HG02588 (cell line): ENCODE data around the gene KIAA0232.
"Not testable (repeated sequence)": the region's sequence is repeated elsewhere in the genome, so short reads cannot be mapped to it uniquely, and the experiment has no call there.

ENCODE experiments used
- ATAC-seq: cut with Tn5 transposase; IDR thresholded peaks from one replicate; pipeline ENCODE4 v1.9.1; 2021; ENCODE audit warnings: mild to moderate bottlenecking, moderate library complexity; ENCODE audit not compliant: unreplicated experiment

The KIAA0232 gene

DNA sequence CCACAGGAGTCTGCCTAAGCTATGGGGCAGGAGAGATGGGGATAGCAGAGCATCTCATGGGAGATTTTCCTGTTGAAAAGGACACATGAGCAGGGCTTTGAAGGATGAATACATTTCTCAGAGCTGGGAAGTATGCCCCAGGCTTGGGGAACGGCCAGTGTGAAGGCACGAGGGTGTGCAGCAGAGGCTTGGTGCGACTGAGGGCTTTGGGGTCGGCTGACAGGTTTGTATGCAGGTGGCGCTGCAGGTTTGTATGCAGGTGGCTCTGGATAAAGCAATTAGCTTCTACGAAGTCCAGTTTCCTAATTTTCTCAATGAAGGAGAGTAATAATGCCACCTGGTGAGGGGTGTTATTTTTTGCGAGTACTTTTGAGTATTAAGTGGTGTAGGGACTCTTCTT, 6.8 kb upstream of the KIAA0232 start:
- no peak for ATAC-seq

DNA sequence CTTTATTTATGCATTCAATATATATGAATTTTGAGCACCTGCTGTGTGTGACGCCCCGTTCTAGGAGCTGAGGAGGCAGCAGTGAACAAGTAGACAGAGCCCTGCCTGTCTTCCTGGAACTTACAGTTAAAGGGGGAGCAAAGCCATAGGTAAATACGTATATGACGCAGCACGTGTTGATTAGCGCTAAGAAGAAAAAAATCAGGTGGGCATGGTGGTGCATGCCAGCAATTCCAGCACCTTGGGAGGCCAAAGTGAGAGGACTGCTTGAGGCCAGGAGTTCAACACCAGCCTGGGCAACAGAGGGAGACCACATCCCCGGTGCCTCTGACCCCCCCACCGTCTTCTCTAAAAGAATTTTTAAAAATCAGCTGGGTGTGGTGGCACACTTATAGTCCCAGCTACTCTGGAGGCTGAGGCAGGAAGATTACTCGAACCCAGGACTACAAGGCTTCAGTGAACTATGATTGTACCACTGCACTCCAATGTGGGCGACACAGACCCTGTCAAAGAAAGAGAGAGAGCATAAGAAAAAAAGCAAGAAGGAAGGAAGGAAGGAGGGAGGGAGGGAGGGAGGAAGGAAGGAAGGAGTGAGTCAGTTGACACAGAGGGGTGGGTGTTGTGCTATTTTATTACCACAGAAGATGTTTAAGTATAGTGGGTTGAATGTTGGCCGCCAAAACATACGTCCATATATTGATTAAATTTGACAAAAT, 5.4 kb upstream of the KIAA0232 start:
- no peak for ATAC-seq

DNA sequence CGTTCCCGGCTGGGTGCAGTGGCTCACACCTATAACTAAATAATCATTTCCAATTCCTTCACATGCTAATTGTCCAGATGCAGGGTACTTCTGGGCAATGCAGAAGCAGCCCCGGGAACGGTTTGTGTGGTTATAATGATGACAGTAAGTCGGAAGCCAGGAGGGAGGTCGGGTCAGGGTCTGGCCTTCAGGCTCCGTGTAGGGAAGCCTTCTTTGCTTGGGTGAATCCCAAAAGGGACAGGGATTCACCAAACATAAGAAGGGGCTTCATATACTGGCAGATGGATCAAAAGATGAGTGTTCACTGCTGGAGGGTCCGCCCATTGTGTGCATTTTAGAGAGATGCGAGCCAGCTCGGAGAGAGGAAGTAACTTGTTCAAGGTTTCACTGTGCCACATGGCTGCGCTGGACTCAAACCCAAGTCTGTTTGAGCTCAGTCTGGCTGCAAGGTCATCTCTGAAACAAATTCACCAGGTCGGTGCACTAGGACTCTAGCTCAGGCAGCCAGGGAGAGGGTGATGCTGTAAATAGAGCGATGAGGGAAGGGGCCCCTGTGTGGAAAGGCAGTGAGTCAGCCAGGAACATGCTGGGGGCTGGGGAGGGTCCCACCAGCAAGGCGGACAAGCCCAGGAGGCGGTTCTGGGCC, 4.8 kb upstream of the KIAA0232 start:
- ATAC-seq = no peak

DNA sequence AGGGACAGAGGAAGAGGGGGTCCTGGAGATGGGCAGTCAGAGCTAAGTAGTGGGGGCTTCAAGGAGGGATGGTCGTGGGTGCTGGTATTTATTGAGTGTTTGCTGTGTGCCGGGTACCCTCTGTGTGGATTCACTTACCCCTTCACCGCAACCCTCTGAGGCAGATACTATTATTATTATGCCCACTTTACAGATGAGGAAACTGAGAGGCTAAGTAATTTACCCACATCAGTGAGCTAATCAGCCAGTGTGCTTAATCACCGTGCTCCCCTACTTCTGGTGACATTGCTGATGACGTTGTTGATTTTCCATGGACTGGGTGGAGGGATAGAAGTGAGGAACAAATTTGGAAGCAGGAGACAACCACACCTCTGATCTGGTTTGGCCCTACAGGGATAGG, 4.1 kb upstream of the KIAA0232 start:
- no peak for ATAC-seq

DNA sequence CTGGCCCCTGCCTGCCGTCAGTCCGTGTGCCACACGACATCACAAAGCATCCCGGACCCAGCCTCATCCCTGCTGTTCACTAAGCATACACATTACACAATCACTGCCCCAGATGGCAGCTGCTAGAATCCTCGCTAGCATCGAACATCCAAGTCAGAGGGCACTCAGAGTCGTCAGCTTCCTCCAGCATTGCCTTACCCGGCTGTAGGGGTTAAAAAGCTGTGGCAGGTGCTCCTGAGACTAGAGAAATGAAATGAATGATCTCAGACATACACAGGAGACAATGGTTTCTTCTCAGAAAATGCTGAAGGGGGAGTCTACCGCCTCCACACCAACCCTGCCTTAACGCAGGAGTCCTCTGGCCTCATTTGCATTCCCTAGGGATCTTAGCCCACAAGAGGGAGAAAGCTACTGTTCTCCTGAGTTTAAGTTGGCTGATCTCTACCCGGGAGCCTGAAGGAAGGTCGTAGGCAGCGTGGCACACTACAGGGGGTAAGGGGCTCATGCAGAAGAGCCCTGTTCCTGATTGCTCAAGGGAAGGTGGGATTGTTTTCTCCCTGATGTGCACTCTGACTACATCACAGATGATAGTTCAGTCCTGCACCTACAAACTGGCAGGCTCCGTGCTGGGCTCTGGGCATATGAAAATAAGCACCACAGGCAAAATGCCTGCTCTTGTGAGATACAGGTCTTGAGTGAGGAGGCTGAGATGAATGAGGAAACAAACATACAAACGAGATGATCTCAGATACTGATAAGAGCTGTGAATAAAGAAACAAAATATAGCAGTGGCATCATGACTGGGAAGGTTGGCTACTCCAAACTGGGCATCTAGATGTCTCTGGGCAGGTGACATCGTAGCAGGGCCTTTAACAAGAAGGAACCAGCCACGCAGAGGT, 2.6 kb upstream of the KIAA0232 start:
- ATAC-seq = no peak

DNA sequence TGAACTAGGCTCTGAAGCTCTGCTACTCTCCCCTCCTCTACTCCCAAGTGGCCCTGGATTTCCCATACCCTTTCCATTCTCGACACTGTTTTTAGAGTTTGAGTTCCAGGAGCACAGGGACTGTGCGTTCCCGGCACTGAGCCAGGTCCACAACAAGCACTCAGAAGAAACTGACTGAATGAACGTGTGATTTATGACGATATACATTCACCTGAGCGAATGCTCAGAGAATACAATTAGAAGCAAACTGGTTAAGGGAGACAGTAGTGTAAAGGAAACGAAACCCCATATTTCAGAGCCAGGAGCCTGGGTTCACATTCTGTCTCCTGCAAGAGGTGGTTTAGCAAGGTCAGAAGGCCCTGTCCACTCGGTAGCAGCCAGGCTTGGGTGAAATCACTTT, 1.4 kb upstream of the KIAA0232 start:
- ATAC-seq = no peak

DNA sequence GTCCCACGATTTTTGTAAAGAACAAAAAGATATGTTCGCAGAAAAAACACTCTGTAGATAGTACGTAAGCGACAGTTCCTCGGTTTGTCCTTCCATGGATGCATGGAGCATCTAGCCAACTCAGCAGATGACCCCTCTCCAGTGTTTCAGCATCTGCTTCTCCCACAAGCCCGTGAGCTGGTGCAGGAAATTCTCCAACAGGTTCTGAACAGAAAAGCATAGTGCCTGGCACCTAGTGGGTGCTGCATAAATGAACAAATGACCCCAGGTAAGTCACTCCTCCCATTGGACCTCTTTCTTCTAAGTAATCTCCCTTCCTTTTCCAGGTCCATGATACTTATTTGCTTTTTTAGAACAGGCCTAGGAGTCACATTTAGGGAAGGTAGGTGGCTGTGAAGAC, 966 bp upstream of the KIAA0232 start:
- no peak for ATAC-seq

DNA sequence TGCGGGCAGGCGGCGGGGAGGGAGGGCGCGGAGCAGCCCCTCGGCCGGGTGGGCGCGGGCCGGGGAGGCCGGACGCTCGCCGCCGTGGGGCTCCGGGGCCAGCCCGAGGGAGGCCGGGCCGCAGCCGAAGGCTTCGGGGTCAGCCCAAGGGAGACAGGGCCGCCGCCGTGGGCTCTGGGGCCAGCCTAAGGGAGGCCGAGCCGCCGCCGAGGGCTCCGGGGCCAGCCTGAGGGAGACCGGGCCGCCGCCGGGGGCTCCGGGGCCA, 251 bp downstream of the KIAA0232 start:
- no peak for ATAC-seq

DNA sequence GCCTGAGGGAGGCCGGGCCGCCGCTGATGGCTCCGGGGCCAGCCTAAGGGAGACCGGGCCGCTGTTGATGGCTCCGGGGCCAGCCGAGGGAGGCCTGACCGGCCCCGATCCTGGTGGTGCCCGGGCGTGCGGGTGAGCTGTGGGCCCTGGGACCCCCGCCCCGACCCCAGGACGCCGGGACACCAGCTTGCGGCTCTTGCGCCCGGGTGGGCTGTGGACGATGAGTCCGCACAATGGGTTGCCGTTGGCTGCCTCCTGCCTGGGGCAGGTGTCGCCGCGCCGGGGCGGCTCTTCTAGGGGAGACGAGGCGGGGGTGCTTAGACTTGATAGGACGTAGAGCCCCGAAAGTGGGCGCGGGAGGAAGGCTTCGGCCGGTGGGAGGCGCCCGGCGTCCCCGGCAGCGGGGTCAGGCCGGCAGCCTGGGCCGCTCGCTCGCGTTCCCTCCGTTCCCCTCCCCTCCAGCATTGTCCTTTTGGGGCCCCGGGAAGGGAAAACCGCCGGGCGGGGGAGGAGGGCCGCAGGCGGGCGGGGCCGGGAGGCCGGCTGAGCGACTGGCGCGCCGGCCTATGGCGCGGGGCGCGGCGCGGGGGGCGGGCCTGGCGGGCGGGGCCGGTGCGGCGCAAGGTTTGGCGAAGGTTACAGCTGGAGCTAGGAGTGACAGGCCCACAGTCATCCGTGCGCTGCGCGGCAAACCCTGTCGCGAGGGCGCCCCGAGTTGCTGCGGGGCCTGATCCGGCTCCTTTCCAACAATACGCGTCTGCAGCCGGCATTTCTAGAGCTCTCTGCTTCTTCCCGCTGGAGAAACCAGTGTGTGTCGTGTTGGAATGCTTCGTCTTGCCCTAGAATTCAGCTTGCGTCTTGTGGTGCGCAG, 819 bp downstream of the KIAA0232 start:
- ATAC-seq = peak; percentile 69

DNA sequence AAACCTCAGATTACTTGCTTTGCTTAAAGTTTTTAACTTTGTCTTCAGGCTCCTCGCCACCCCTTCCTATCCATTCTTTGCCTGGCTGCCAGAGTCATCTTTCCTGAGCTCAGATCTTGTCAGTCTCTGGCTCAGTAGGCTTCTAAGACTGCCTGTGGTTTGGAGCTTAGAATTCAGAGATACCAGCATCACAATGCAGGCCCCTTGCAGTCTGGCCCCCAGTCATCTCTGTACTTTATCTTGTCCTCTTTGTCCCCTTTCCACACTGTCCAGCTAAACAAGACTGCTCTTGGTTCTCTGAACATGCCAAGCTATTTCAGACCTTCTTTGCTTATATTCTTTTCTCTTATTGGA, 3.0 kb downstream of the KIAA0232 start:
- no peak for ATAC-seq

DNA sequence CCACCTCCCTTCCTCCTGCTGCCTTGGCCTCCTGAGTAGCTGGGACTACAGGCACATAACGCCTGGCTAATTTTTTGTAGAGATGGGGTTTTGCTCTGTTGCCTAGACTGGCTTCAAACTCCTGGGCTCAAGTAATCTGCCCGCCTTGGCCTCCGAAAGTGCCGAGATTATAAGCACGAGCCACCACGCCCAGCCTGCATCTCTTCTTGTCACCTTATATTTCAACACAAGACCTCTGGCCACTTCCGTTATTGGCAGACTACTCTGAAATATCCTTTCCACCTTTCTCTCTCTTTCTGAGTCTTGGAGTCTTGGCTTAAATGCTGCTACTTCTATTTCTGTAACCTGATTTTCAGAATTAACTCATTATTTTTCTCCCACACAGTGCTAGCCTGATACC, 5.6 kb downstream of the KIAA0232 start:
- ATAC-seq = no peak

DNA sequence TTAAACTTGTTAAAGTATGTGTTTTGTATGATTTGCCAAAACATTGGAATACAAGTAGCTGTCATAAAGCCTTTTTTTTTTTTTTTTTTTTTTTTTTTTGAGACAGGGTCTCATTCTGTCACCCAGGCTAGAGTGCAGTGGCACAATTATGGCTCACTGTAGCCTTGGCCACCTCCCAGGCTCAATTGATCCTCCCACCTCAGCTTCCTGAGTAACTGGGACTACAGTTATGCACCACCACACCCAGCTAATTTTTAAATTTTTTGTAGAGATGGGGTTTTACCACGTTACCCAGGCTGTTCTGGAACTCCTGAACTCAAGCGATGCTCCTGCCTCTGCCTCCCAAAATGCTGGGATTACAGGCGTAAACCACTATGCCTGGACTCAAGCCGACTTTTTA, 8.7 kb downstream of the KIAA0232 start:
- not testable (repeated sequence) for ATAC-seq

DNA sequence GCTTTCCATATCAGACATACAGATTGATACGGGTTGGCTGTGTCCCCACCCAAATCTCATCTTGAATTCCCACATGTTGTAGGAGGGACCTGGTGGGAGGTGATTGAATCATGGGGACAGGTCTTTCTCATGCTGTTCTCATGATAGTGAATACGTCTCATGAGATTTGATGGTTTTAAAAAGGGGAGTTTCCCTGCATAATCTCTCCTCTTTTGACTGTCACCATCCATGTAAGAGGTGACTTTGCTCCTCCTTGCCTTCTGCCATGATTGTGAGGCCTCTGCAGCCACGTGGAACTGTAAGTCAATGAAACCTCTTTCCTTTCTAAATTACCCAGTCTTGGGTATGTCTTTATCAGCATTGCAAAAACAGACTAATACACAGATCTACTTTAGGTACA, 9.3 kb downstream of the KIAA0232 start:
- not testable (repeated sequence) for ATAC-seq

DNA sequence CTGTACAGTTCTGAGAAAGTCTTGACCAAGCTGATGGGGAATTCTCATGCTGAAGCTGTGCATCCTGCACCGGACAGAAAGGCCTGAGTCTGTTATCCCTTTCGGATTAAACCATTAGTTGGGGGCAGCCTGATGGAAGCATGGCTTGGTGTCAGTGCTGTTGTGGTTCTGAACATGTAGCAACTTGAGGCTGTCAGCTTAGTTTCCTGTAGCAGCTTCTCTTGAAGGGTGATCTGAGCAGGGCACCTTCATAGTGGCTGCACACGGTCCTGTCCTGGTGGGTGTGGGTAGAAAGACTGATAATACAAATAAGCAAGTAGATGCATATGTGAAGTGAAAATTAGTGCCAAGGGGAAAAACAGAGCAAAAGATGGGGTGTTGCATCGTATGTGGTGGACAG, 11.7 kb downstream of the KIAA0232 start:
- no peak for ATAC-seq

DNA sequence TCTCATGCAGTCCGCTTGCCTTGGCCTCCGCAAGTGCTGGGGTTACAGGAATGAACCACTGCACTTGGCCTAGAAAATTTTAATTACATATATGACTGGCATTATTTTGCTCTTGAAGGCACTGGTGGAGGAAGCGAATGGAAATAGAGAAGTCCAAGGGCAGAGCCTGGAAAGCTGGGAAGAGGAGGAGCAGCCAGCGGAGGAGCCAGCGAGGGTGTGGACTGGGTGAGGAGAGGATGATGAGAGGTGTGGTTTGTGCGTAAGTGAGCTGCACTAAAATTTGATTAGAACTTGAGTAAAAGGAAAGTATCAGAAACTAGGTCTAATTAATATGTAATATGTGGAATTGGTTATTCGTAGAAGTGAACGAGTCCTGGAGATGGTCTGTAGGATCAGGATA, 13.3 kb downstream of the KIAA0232 start:
- ATAC-seq = no peak

DNA sequence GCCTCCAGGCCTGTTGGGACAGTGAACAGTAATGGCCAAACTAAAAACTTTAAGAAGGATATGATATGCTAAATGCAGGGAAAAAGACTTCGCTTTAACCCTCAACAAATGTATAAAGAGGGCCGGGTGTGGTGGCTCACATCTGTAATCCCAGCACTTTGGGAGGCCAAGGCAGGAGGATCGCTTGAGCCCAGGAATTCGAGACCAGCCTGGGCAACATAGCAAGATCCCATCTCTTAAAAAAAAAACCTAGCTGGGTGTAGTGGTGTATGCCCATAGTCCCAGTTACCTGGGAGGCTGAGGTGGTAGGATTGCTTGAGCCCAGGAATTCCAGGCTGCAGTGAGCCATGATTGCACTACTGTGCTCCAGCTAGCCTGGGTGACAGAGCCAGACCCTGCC, 14.8 kb downstream of the KIAA0232 start:
- not testable (repeated sequence) for ATAC-seq

DNA sequence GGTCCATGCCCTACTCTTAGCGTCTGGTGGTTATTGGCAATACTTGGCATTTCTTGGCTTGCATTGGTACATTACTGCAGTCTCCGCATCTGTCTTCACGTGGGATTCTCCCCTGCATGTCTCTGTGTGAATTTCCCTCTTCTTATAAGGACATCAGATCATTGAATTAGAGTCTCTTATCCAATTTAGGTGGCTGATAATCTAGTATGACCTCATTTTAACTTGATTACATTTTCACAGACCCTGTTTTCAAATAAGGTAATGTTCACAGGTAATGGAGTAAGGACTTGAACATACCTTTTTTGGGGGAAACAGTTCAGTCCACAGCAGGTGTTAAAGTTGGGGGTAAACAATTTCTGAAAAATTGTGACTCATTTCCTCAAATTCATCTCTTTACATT, 16.6 kb downstream of the KIAA0232 start:
- ATAC-seq = no peak

DNA sequence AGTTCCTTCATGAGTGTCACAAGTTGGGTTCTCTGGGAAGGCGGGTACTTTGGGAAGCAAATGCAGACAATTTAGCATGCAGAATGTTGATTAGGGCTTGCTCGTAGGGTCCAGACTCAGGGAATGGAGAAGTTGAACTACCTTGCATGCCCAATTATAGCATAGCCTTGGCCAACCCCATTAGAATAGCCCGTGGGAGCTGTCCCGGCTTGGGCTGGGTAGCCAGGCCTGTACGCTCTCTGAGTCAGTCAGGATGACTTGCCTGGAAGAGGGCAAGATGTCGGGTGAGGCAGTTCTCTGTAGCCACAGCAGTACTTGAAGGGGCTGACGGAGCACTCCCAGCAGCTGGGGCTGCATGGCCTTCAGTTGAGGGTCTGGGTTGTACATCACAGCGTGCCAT, 19.5 kb downstream of the KIAA0232 start:
- ATAC-seq = no peak

DNA sequence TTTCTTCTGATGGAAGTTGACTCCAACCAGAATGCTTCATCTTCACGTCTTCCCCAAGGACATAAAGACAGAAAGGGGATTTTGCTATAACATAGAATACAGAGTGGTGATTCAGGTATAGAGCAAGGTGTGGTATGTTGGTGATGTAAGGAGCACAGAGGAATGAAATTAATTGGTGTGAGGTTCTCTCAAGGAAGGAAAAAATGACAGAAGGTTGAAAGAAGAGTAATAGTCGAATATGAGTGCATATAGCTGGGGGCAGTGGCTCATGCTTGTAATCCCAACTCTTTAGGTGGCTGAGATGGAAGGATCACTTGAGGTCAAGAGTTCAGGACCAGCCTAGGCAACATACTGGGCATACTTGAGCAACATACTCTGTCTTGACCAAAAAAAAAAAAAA, 20.1 kb downstream of the KIAA0232 start:
- no peak for ATAC-seq

DNA sequence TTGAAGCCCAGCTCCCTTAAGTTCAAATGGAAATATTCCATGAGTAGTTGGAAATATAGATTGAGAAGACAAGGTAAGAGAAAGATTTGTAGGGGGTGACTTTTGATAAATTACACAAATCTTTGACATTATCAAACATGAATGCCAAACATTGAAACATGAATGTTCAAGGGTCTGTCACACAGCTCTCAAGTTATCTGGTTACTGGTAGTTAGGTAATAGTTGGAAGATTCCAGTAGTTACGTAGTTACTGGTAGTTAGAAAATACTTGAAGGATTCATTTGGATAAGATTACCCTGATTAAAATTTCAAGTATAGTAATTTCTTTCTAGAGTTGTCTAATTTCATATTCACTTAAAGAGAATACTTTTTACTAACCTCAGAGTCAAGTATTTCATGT, 20.7 kb downstream of the KIAA0232 start:
- ATAC-seq = no peak

DNA sequence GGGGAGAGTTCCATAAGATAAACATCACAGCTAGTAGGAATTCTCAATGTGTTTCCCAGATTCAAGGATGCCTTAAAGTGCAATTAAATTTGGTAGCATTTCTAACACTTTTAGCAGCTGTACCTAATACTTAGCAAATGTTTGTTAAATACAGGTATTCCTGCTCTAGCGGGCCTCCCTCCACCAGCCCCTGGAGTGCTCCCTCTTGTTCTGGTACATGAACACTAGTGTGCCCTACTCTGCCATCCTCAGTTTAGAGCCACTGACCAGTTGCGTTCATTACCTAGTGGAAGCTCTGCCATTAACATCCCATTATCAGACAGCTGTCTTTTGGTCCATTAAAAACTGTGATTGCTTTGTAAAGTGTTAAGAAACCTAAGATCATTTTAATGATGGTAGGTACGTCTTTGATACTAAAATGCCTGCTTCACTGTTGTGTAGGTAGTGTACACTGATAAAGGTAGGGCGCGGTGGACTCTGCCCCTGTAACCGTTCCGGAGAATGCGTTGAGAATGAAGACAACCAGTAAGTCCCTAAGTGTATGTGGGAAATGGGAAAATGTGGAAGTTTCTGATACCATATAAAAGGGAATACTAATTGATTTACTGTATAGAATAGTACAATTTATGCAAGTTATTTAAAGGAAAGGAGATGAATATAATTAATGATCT, 21.7 kb downstream of the KIAA0232 start:
- ATAC-seq = no peak
